B cell (primary cell): ENCODE measurements around the gene REM1. TPM values are rescaled to one million over a fixed set of nuclear protein-coding genes. Genes with fewer than 3 reads are reported as not detected.

Source experiments
- ATAC-seq: fragments of 200-7000 bp; cut with Tn5 transposase; one replicate; pipeline ENCODE4 v1.10.0; 2021; ENCODE audit warnings: low read depth, mild to moderate bottlenecking, moderate number of reproducible peaks, moderate library complexity
- CTCF ChIA-PET: fragments of 350-600 bp; sonication (Branson Sonifier 250); formaldehyde crosslinking; loops from one replicate; lab custom pipeline; 2021; ENCODE audit warnings: antibody characterized with exemption, inconsistent platforms; lab: Charles Lee
- POLR2A ChIA-PET: fragments of 350-600 bp; sonication (Branson Sonifier 250); formaldehyde crosslinking; loops from one replicate; lab custom pipeline; 2021; ENCODE audit warnings: antibody characterized with exemption; lab: Charles Lee
- DNase-seq: peaks from one replicate; pipeline ENCODE4 v3.0.0; 2013
- H2AFZ ChIP-seq: 2 replicates; pipeline ENCODE4 v1.6.1; 2012; ENCODE audit warnings: mild to moderate bottlenecking, low read depth, low read length; ENCODE audit not compliant: insufficient read depth, poor library complexity, severe bottlenecking
- H3K27ac ChIP-seq, 2 donors: 1 replicate in 1 of 2; 2 replicates in 1 of 2; pipeline ENCODE4 v1.5.1; 2012 to 2013; ENCODE audit warnings: low read length in 2 of 2, mild to moderate bottlenecking in 2 of 2, moderate library complexity in 1 of 2
- H3K27me3 ChIP-seq, 4 experiments: fragments of 200-600 bp in 1 of 4; sonication (generic) in 1 of 4; replicated peaks in 1 of 4; 1 replicate in 2 of 4; 2 replicates in 2 of 4; pipeline versions ENCODE4 v1.6.1 to v1.7.0; 2013 to 2016; ENCODE audit warnings: low read length in 3 of 4, mild to moderate bottlenecking in 2 of 4, mixed read lengths in 1 of 4, moderate library complexity in 1 of 4; ENCODE audit not compliant: insufficient read depth in 4 of 4, control insufficient read depth in 3 of 4; ENCODE audit errors: control extremely low read depth in 1 of 4
- H3K36me3 ChIP-seq, 2 experiments: replicated peaks in 1 of 2; 1 replicate in 1 of 2; 2 replicates in 1 of 2; pipeline versions ENCODE4 v1.6.1 to v1.7.1; 2013; ENCODE audit warnings: low read length in 1 of 2; ENCODE audit not compliant: insufficient read depth in 2 of 2, control insufficient read depth in 1 of 2; ENCODE audit errors: control extremely low read depth in 1 of 2, extremely low read depth in 1 of 2
- H3K4me1 ChIP-seq, 2 donors: fragments of 200-600 bp in 1 of 2; sonication (generic) in 1 of 2; 1 replicate in 1 of 2; 2 replicates in 1 of 2; pipeline versions ENCODE4 v1.5.1 to v1.6.1; 2013 to 2017; ENCODE audit warnings: low read length in 2 of 2; ENCODE audit not compliant: control insufficient read depth in 2 of 2, insufficient read depth in 2 of 2
- H3K4me2 ChIP-seq: replicated peaks from 2 replicates; pipeline ENCODE3; 2012; ENCODE audit warnings: mild to moderate bottlenecking, low read depth, low read length; ENCODE audit not compliant: poor library complexity, severe bottlenecking
- H3K4me3 ChIP-seq, 5 experiments: fragments of 200-600 bp in 1 of 5; sonication (generic) in 1 of 5; 1 replicate in 3 of 5; 2 replicates in 2 of 5; pipeline versions ENCODE4 v1.5.1 to v1.7.0; 2011 to 2016; ENCODE audit warnings: low read length in 4 of 5, mild to moderate bottlenecking in 4 of 5, low read depth in 2 of 5, control low read depth in 1 of 5, moderate library complexity in 1 of 5; ENCODE audit not compliant: insufficient read depth in 1 of 5; ENCODE audit errors: control extremely low read depth in 1 of 5, extremely low read depth in 1 of 5
- H3K79me2 ChIP-seq: fragments of 200-600 bp; sonication (generic); one replicate; pipeline ENCODE4 v1.6.0; 2016; ENCODE audit warnings: low read length; ENCODE audit not compliant: control insufficient read depth, insufficient read depth
- H3K9ac ChIP-seq: fragments of 200-600 bp; sonication (generic); 2 replicates; pipeline ENCODE4 v1.6.1; 2017; ENCODE audit warnings: mild to moderate bottlenecking, low read length, moderate library complexity
- H3K9me3 ChIP-seq, 3 donors: one replicate each; pipeline versions ENCODE4 v1.6.1 to v1.7.1; 2013; ENCODE audit warnings: low read length in 2 of 3; ENCODE audit not compliant: control insufficient read depth in 2 of 3, insufficient read depth in 1 of 3; ENCODE audit errors: control extremely low read depth in 1 of 3
- H4K20me1 ChIP-seq: 2 replicates; pipeline ENCODE4 v1.6.0; 2012; ENCODE audit warnings: mild to moderate bottlenecking, low read length; ENCODE audit not compliant: insufficient read depth, control insufficient read depth, poor library complexity, severe bottlenecking
- H3K27ac Mint-ChIP-seq: one replicate; pipeline ENCODE4 v1.8.0; 2021; ENCODE audit warnings: mixed read lengths
- H3K27me3 Mint-ChIP-seq: one replicate; pipeline ENCODE4 v1.8.0; 2021; ENCODE audit warnings: mixed read lengths
- H3K4me1 Mint-ChIP-seq: one replicate; pipeline ENCODE4 v1.8.0; 2021; ENCODE audit warnings: mixed read lengths
- H3K4me3 Mint-ChIP-seq: one replicate; pipeline ENCODE4 v1.8.0; 2021; ENCODE audit warnings: mixed read lengths
- H3K9me3 Mint-ChIP-seq: one replicate; pipeline ENCODE4 v1.8.0; 2022; ENCODE audit warnings: mixed read lengths; ENCODE audit not compliant: insufficient read depth
- CTCF ChIP-seq: fragments of 200-600 bp; IDR thresholded peaks from one replicate; pipeline ENCODE4 v1.8.0; 2022; ENCODE audit warnings: antibody characterized with exemption, mild to moderate bottlenecking
- EZH2 ChIP-seq: IDR thresholded peaks from 2 replicates; pipeline ENCODE4 v1.6.1; 2012; ENCODE audit warnings: borderline replicate concordance, low read depth, mild to moderate bottlenecking, moderate library complexity, low read length; ENCODE audit not compliant: insufficient read depth, poor library complexity, severe bottlenecking
- WGBS: methylation state at CpG from one replicate; pipeline ENCODE4 v1.1.5; 2013; ENCODE audit warnings: missing lambda C conversion rate; ENCODE audit not compliant: insufficient coverage; 5-methylcytosine and 5-hydroxymethylcytosine counted together
- intact Hi-C: fragments of 100-400 bp; cut with micrococcal nuclease; formaldehyde crosslinking; loops from one replicate; pipeline ENCODE4 v1.10.0; 2022
- polyA plus RNA-seq: library from polyadenylated mRNA; depleted of rRNA; stranded (reverse); fragments of >200 nt; gene quantifications from 2 replicates; pipeline ENCODE4 v1.2.3, GENCODE V29; 2012
- total RNA-seq, 2 donors: library from RNA; stranded (reverse); fragments of 120-200 nt in 1 of 2; gene quantifications; 1 replicate in 1 of 2; 2 replicates in 1 of 2; pipeline versions ENCODE4 v1.2.3 to v1.2.4, GENCODE V29; 2013 to 2022

Gene REM1
- total and polyA plus RNA-seq, 2 donors (not counting 1 experiment from before 2014, with no cell fraction given): not detected

GRCh38 chr20:31496761-31497295 lies 21.7 kb downstream of the REM1 start:
- peaks cover 27% of the 10 kb centered on the region for H3K27me3 Mint-ChIP-seq
- no peaks in the 10 kb centered on the region for H3K4me1 Mint-ChIP-seq
- no peak overlapping the region for H3K4me3 Mint-ChIP-seq
- Histone ChIP-seq H3K4me1 (no peaks in the 10 kb centered on the region), H3K4me2 (no peak overlapping the region), H3K79me2 (no peaks in the 10 kb centered on the region), H2AFZ (no peak overlapping the region), H3K4me3 (no peak overlapping the region), H3K27me3 (peaks cover 0 to 5% (median 3%) of the 10 kb centered on the region in 4 experiments), H3K36me3 (no peaks in the 10 kb centered on the region), H4K20me1 (no peaks in the 10 kb centered on the region), H3K9me3 (no peaks in the 10 kb centered on the region), H3K9ac (no peak overlapping the region), H3K27ac (no peak overlapping the region)
- DNase-seq: no peak
- no peak overlapping the region for H3K27ac Mint-ChIP-seq
- H3K9me3 Mint-ChIP-seq: no peaks in the 10 kb centered on the region
- CTCF ChIA-PET: interaction anchor here (1.2 kb wide), 1 partner anchor 11 kb away, joined by 3 read pairs; no protein-coding TSS in a partner anchor
- intact Hi-C loops: no loop called here
- WGBS: 81% methylated on average over 14 of the region's 15 CpGs
- no peak for TF ChIP-seq EZH2
- no peak for TF ChIP-seq CTCF
- POLR2A ChIA-PET: no interaction called here
- ATAC-seq: no peak

GRCh38 chr20:31497838-31498540 lies 22.9 kb downstream of the REM1 start:
- no peak for DNase-seq
- no peaks in the 10 kb centered on the region for H4K20me1 ChIP-seq
- peaks cover 27% of the 10 kb centered on the region for H3K27me3 Mint-ChIP-seq
- no peaks in the 10 kb centered on the region for H3K9me3 ChIP-seq
- H3K9me3 Mint-ChIP-seq: no peaks in the 10 kb centered on the region
- no peak overlapping the region for H3K27ac ChIP-seq
- no peak overlapping the region for H3K4me3 ChIP-seq
- H3K27me3 ChIP-seq: peaks cover 0 to 5% (median 3%) of the 10 kb centered on the region in 4 experiments
- no peaks in the 10 kb centered on the region for H3K4me1 Mint-ChIP-seq
- CTCF ChIA-PET: no interaction called here
- intact Hi-C loops: no loop called here
- H2AFZ ChIP-seq: no peak overlapping the region
- POLR2A ChIA-PET: no interaction called here
- TF ChIP-seq EZH2 (no peak), CTCF (no peak)
- H3K4me1 ChIP-seq: peaks cover 0 to 2% of the 10 kb centered on the region in 2 donors
- WGBS: 52% methylated on average over 6 of the region's 6 CpGs
- H3K9ac ChIP-seq: no peak overlapping the region
- no peak overlapping the region for H3K4me3 Mint-ChIP-seq
- H3K4me2 ChIP-seq: no peak overlapping the region
- ATAC-seq: no peak
- no peak overlapping the region for H3K27ac Mint-ChIP-seq
- H3K36me3 ChIP-seq: no peaks in the 10 kb centered on the region
- no peaks in the 10 kb centered on the region for H3K79me2 ChIP-seq
